ENCODE results near the gene SYNE1.

DNA sequence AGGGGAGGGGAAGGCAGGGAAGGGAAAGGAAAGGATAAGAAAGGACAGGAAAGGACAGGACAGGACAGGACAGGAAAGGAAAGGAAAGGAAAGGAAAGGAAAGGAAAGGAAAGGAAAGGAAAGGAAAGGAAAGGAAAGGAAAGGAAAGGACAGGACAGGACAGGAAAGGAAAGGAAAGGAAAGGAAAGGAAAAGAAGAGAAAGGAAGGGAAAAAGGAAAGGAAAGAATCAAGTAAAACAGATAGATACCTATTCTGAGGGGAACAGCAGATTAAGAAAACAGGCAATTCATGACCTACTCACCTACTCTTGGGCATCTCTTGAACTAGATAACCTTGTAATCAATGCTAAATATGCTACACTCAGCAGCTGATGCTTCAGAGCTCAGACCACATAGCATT, 265.4 kb downstream of the SYNE1 start:
- TF ChIP-seq, protein P1, sequence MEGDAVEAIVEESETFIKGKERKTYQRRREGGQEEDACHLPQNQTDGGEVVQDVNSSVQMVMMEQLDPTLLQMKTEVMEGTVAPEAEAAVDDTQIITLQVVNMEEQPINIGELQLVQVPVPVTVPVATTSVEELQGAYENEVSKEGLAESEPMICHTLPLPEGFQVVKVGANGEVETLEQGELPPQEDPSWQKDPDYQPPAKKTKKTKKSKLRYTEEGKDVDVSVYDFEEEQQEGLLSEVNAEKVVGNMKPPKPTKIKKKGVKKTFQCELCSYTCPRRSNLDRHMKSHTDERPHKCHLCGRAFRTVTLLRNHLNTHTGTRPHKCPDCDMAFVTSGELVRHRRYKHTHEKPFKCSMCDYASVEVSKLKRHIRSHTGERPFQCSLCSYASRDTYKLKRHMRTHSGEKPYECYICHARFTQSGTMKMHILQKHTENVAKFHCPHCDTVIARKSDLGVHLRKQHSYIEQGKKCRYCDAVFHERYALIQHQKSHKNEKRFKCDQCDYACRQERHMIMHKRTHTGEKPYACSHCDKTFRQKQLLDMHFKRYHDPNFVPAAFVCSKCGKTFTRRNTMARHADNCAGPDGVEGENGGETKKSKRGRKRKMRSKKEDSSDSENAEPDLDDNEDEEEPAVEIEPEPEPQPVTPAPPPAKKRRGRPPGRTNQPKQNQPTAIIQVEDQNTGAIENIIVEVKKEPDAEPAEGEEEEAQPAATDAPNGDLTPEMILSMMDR (IDR thresholded peaks at IDR 0.05) = no peak
- no peak for TF ChIP-seq POLR2A (IDR thresholded peaks at IDR 0.05)
